ENCODE measurements around the gene E2F4.

- TF ChIP-seq EZH2phosphoT487 (IDR thresholded peaks at IDR 0.05; ENCODE audit: low read depth) = no peak
- TF ChIP-seq, protein P1, sequence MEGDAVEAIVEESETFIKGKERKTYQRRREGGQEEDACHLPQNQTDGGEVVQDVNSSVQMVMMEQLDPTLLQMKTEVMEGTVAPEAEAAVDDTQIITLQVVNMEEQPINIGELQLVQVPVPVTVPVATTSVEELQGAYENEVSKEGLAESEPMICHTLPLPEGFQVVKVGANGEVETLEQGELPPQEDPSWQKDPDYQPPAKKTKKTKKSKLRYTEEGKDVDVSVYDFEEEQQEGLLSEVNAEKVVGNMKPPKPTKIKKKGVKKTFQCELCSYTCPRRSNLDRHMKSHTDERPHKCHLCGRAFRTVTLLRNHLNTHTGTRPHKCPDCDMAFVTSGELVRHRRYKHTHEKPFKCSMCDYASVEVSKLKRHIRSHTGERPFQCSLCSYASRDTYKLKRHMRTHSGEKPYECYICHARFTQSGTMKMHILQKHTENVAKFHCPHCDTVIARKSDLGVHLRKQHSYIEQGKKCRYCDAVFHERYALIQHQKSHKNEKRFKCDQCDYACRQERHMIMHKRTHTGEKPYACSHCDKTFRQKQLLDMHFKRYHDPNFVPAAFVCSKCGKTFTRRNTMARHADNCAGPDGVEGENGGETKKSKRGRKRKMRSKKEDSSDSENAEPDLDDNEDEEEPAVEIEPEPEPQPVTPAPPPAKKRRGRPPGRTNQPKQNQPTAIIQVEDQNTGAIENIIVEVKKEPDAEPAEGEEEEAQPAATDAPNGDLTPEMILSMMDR (IDR thresholded peaks at IDR 0.05; ENCODE audit: low read depth, low read length) = no peak
These were observed 3.7 kb downstream of the E2F4 start for GRCh38 chr16:67195676-67196075.
